A549 (cell line): ENCODE results near the gene PITPNC1. TPM values are rescaled to one million over a fixed set of nuclear protein-coding genes. Genes with fewer than 3 reads are reported as not detected.
A peak's percentile ranks its signal among the peaks of the same experiment; 100 is the strongest.

Source experiments
- ATAC-seq, 2 experiments: fragments of 200-7000 bp in 1 of 2; fragments of >200 bp in 1 of 2; cut with Nextera tagmentation in 1 of 2; cut with Tn5 transposase in 1 of 2; 3 replicates each; pipeline versions ENCODE4 v1.8.0 to v1.9.1; 2018 to 2020; ENCODE audit warnings: mild to moderate bottlenecking in 1 of 2, moderate library complexity in 1 of 2
- CTCF ChIA-PET: fragments of 300-600 bp; sonication (Branson Sonifier 250); formaldehyde crosslinking; extraction: SDS; loops from one replicate; lab custom pipeline; 2021; ENCODE audit warnings: antibody characterized with exemption, inconsistent platforms; lab: Yijun Ruan, JAX
- POLR2A ChIA-PET: fragments of 350-600 bp; formaldehyde crosslinking; extraction: SDS; loops from one replicate; lab custom pipeline; 2021; ENCODE audit warnings: antibody characterized with exemption, inconsistent platforms; lab: Yijun Ruan, JAX
- DNase-seq, 2 experiments: peaks; one replicate each; pipeline versions ENCODE4 v3.0.0 to v3.0.0-alpha.2; 2011 to 2016; ENCODE audit warnings: low read depth in 1 of 2, low spot score in 1 of 2
- FAIRE-seq: peaks from 2 replicates; lab custom pipeline; 2011; peaks lifted over from hg19 to GRCh38; lab: Jason Lieb, UNC
- H3K27ac ChIP-seq, 2 experiments: fragments of >200 bp; sonication (Bioruptor Twin); formaldehyde crosslinking; 3 replicates each; pipeline ENCODE4 v1.5.1; 2016 to 2017
- H3K4me1 ChIP-seq: fragments of >200 bp; sonication (Bioruptor Twin); formaldehyde crosslinking; 3 replicates; pipeline ENCODE4 v1.6.1; 2016
- H3K4me2 ChIP-seq: fragments of >200 bp; sonication (Bioruptor Twin); formaldehyde crosslinking; 3 replicates; pipeline ENCODE4 v1.6.1; 2016
- H3K4me3 ChIP-seq: fragments of >200 bp; sonication (Bioruptor Twin); formaldehyde crosslinking; 3 replicates; pipeline ENCODE4 v1.5.1; 2016
- H3K9me3 ChIP-seq: fragments of >200 bp; sonication (Bioruptor Twin); formaldehyde crosslinking; 3 replicates; pipeline ENCODE4 v1.6.1; 2016
- CBX2 ChIP-seq: fragments of 200-600 bp; sonication (generic); IDR thresholded peaks from 2 replicates; pipeline ENCODE4 v1.6.1; 2016; ENCODE audit warnings: low read depth, mild to moderate bottlenecking, borderline replicate concordance
- ESRRA ChIP-seq: fragments of 150-350 bp; IDR thresholded peaks from 2 replicates; pipeline ENCODE4 v1.6.1; 2014; ENCODE audit warnings: mild to moderate bottlenecking, low read length, borderline replicate concordance
- FOSL2 ChIP-seq, 2 experiments: fragments of 450-650 bp in 1 of 2; fragments of >200 bp in 1 of 2; sonication (Bioruptor Twin) in 1 of 2; formaldehyde crosslinking; IDR thresholded peaks; 2 replicates each; pipeline versions ENCODE4 v1.5.0 to v1.6.1; 2016 to 2020; ENCODE audit warnings: mild to moderate bottlenecking in 1 of 2, moderate library complexity in 1 of 2
- HEYL ChIP-seq: fragments of 250-450 bp; sonication (Bioruptor Pico); IDR thresholded peaks from 2 replicates; pipeline ENCODE4 v1.8.0; 2021; ENCODE audit warnings: mild to moderate bottlenecking, moderate library complexity
- JUN ChIP-seq, 2 experiments: fragments of >200 bp; sonication (Bioruptor Twin); formaldehyde crosslinking; IDR thresholded peaks; 2 replicates in 1 of 2; 3 replicates in 1 of 2; pipeline ENCODE4 v1.6.1; 2016 to 2017
- JUNB ChIP-seq: fragments of >200 bp; sonication (Bioruptor Twin); formaldehyde crosslinking; IDR thresholded peaks from 2 replicates; pipeline ENCODE4 v1.6.1; 2016
- KDM5A ChIP-seq: fragments of 200-600 bp; sonication (generic); IDR thresholded peaks from 2 replicates; pipeline ENCODE4 v1.6.1; 2016; ENCODE audit warnings: antibody characterized with exemption, mild to moderate bottlenecking
- MAFK ChIP-seq: fragments of 450-650 bp; IDR thresholded peaks from 2 replicates; pipeline ENCODE4 v1.6.1; 2014; ENCODE audit not compliant: partially characterized antibody
- MYC ChIP-seq: IDR thresholded peaks from 2 replicates; pipeline ENCODE4 v1.6.1; 2012; ENCODE audit warnings: mild to moderate bottlenecking, inconsistent platforms, low read length, improper control_type of control experiment, borderline replicate concordance
- PHF8 ChIP-seq: fragments of 200-600 bp; sonication (generic); IDR thresholded peaks from 2 replicates; pipeline ENCODE4 v1.6.1; 2016; ENCODE audit warnings: low read depth, mild to moderate bottlenecking, antibody characterized with exemption, moderate library complexity, borderline replicate concordance
- POLR2A ChIP-seq: IDR thresholded peaks from 2 replicates; pipeline ENCODE4 v1.6.1; 2012; ENCODE audit warnings: mild to moderate bottlenecking, low read length
- ZFP36 ChIP-seq: fragments of 450-650 bp; IDR thresholded peaks from 2 replicates; pipeline ENCODE4 v1.6.1; 2014; ENCODE audit warnings: borderline replicate concordance; ENCODE audit not compliant: partially characterized antibody
- WGBS: methylation state at CpG from one replicate; pipeline ENCODE4 v1.1.6; 2017; ENCODE audit errors: missing lambda C conversion rate; 5-methylcytosine and 5-hydroxymethylcytosine counted together
- polyA plus RNA-seq, 4 experiments: library from polyadenylated mRNA; depleted of rRNA in 3 of 4; stranded (reverse); fragments of >200 nt; fragmentation: RNase III in 1 of 4; extraction: RNeasy Plus Mini Kit Qiagen cat#74134 plus additional on column Dnase treatment in 1 of 4; gene quantifications; 2 replicates in 3 of 4; 3 replicates in 1 of 4; pipeline ENCODE4 v1.2.3, GENCODE V29; 2011 to 2017
- TF ChIP-seq, protein P1 (sequence below): IDR thresholded peaks from 2 replicates; pipeline ENCODE4 v1.6.1; 2012
- TF ChIP-seq, protein P2 (sequence below): fragments of 450-650 bp; IDR thresholded peaks from 2 replicates; pipeline ENCODE4 v1.6.1; 2014; ENCODE audit warnings: antibody characterized with exemption
- TF ChIP-seq, protein P3 (sequence below): fragments of >200 bp; sonication (Bioruptor Twin); formaldehyde crosslinking; IDR thresholded peaks from 3 replicates; pipeline ENCODE4 v1.6.1; 2016
- TF ChIP-seq, protein P4 (sequence below): IDR thresholded peaks from 2 replicates; pipeline ENCODE4 v1.6.1; 2012
- TF ChIP-seq, protein P5 (sequence below): IDR thresholded peaks from 2 replicates; pipeline ENCODE4 v1.6.1; 2012; ENCODE audit warnings: low read depth, borderline replicate concordance
- TF ChIP-seq, protein P6 (sequence below): fragments of 150-350 bp; IDR thresholded peaks from 2 replicates; pipeline ENCODE4 v1.6.1; 2014; ENCODE audit warnings: low read depth, mild to moderate bottlenecking, low read length

PITPNC1 gene
- polyA plus RNA-seq, 2 of the 4 experiments (the other 2 are of a cell fraction) = 3.7 to 11.2 TPM

DNA sequence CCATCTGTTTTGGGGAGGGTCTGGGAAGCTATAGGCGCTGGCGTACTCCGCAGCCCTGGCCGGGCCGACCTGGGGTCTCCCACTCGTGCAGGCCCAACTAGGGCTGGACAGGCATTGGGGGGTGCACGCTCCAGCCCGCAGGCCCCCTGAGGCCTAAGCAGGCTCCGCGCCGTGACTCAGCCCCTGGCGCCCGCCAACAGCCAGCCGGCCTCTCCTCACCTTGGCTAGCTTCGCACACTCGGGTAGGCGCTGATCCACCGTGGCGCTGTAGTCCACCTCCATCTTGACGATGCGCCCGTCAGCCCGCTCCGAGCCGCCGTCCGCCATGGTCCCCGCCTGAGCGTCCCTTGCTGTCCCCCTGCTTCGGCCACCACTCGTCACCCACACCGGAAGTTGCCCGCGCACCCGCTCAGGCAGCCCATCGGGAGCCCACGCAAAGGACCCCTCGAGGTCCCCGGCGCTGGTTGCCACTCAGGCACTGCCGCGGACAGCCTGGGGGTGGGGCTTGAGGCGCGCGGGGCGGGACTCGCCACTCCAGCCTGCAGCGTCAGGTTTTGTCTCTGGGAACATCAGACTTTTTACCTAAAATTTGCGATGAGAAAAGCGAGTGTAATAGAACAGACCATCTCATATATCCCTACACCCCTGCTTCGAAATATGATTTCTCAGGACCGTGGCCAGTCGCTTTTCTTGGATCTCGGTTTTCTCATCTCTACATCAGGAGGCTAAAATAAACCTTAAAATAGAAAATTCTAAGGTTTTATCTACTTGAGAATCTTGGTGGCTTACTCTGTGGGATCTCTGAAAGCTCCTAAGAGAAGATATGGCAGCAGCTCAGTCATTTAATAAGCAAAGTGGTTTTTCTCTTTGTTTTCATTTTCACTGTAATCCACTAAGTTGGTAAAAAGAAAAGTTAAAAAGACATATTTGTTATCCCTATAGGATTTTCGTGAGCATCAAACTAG, 10.6 kb upstream of the PITPNC1 start, which contains the start of gene PSMD12:
Gene PSMD12, minus strand, starts transcription at position 385 of the 965 bp plus-strand sequence. Its CDS starts 58 bp downstream, at position 327.
- DNase-seq (peak; percentile 94 to 95), FAIRE-seq (no peak), ATAC-seq (peak; percentile 96 to 97)
- Histone ChIP-seq H3K4me1 (peaks cover 24% of the 10 kb centered on the region), H3K4me3 (peak within 1 kb of the TSS; percentile 81), H3K4me2 (peak within 1 kb of the TSS; percentile 85), H3K9me3 (no peaks in the 10 kb centered on the region), H3K27ac (peak within 1 kb of the TSS; percentile 92 to 94)
- peak; percentile 89 for TF ChIP-seq MYC
- TF ChIP-seq FOSL2 (IDR thresholded peaks at IDR 0.05) = no peak
- TF ChIP-seq FOSL2 (CRISPR knock-in tag; IDR thresholded peaks at IDR 0.05) = peak; percentile 77
- TF ChIP-seq JUN (IDR thresholded peaks at IDR 0.05) = peak; percentile 78 to 99
- TF ChIP-seq ZFP36 = no peak
- TF ChIP-seq KDM5A = peak; percentile 35; the same call in 1 of the 2 replicates
- TF ChIP-seq, protein P1, sequence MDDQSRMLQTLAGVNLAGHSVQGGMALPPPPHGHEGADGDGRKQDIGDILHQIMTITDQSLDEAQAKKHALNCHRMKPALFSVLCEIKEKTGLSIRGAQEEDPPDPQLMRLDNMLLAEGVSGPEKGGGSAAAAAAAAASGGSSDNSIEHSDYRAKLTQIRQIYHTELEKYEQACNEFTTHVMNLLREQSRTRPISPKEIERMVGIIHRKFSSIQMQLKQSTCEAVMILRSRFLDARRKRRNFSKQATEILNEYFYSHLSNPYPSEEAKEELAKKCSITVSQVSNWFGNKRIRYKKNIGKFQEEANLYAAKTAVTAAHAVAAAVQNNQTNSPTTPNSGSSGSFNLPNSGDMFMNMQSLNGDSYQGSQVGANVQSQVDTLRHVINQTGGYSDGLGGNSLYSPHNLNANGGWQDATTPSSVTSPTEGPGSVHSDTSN = no peak
- no peak for TF ChIP-seq ESRRA
- no peak for TF ChIP-seq CBX2
- TF ChIP-seq, protein P2, sequence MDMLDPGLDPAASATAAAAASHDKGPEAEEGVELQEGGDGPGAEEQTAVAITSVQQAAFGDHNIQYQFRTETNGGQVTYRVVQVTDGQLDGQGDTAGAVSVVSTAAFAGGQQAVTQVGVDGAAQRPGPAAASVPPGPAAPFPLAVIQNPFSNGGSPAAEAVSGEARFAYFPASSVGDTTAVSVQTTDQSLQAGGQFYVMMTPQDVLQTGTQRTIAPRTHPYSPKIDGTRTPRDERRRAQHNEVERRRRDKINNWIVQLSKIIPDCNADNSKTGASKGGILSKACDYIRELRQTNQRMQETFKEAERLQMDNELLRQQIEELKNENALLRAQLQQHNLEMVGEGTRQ = 0 out of 2 replicates have a peak, but pooled peaks have one; percentile 3
- TF ChIP-seq, protein P3, sequence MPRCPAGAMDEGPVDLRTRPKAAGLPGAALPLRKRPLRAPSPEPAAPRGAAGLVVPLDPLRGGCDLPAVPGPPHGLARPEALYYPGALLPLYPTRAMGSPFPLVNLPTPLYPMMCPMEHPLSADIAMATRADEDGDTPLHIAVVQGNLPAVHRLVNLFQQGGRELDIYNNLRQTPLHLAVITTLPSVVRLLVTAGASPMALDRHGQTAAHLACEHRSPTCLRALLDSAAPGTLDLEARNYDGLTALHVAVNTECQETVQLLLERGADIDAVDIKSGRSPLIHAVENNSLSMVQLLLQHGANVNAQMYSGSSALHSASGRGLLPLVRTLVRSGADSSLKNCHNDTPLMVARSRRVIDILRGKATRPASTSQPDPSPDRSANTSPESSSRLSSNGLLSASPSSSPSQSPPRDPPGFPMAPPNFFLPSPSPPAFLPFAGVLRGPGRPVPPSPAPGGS = peak; percentile 94
- TF ChIP-seq, protein P4, sequence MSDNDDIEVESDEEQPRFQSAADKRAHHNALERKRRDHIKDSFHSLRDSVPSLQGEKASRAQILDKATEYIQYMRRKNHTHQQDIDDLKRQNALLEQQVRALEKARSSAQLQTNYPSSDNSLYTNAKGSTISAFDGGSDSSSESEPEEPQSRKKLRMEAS = peak; percentile 83
- TF ChIP-seq, protein P5, sequence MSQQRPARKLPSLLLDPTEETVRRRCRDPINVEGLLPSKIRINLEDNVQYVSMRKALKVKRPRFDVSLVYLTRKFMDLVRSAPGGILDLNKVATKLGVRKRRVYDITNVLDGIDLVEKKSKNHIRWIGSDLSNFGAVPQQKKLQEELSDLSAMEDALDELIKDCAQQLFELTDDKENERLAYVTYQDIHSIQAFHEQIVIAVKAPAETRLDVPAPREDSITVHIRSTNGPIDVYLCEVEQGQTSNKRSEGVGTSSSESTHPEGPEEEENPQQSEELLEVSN = 0 out of 2 replicates have a peak, but pooled peaks have one; percentile 21
- TF ChIP-seq, protein P6, sequence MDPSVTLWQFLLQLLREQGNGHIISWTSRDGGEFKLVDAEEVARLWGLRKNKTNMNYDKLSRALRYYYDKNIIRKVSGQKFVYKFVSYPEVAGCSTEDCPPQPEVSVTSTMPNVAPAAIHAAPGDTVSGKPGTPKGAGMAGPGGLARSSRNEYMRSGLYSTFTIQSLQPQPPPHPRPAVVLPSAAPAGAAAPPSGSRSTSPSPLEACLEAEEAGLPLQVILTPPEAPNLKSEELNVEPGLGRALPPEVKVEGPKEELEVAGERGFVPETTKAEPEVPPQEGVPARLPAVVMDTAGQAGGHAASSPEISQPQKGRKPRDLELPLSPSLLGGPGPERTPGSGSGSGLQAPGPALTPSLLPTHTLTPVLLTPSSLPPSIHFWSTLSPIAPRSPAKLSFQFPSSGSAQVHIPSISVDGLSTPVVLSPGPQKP = peak; percentile 83; the same call in 1 of the 2 replicates
- no peak for TF ChIP-seq JUNB
- TF ChIP-seq PHF8 = peak; percentile 97
- TF ChIP-seq POLR2A = peak; percentile 94
- TF ChIP-seq MAFK = peak; percentile 11
- POLR2A ChIA-PET = interaction anchor here (1.1 to 1.5 kb wide), 3 partner anchors 12 to 24 kb away, joined by 3 to 4 read pairs (median 3); no protein-coding TSS in a partner anchor
- 1% methylated on average over 22 of the region's 55 CpGs for WGBS
- CTCF ChIA-PET = interaction anchor here (0.7 to 22.8 kb wide), 6 partner anchors 9 to 331 kb away, joined by 3 to 323 read pairs (median 4); partner anchors contain the start of gene PITPNC1

DNA sequence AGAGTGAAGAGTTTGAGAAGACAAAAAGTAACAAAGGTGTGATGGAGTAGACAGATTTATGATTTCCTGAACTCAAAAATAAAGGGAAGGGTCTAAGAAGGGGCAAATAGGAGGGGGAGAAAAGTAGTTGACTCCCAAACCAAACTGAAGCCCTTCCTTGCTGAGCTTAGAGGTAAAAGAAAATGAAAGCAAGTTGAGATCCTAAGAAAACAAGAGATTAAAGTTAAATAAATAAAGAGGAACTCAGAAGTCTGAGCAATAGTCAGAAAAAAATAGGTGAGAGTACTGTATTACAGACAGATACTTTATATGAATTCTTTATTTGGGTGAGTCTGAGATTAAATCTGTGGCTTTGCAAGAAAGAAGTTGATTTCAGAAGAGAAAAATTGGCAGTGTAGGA, 7.4 kb upstream of the PITPNC1 start:
- ChIA-PET POLR2A (no interaction called here), CTCF (interaction anchor here (0.9 to 22.8 kb wide), 5 partner anchors 6 to 319 kb away, joined by 3 to 323 read pairs (median 105); partner anchors contain the start of gene PITPNC1)
- Histone ChIP-seq H3K4me3 (no peak overlapping the region), H3K4me1 (peaks cover 11% of the 10 kb centered on the region), H3K9me3 (no peaks in the 10 kb centered on the region), H3K27ac (no peak overlapping the region), H3K4me2 (no peak overlapping the region)
- TF ChIP-seq HEYL (CRISPR knock-in tag) = peak; percentile 59; the same call in 1 of the 2 replicates
- TF ChIP-seq, protein P5 = no peak
- FAIRE-seq = no peak
- ATAC-seq = no peak
- no peak for DNase-seq
